ENCODE results near the gene DPEP3.
A peak's percentile ranks its signal among the peaks of the same experiment; 100 is the strongest.
"Not testable (repeated sequence)": the region's sequence is repeated elsewhere in the genome, so short reads cannot be mapped to it uniquely, and the experiment has no call there.

DPEP3 gene

DNA sequence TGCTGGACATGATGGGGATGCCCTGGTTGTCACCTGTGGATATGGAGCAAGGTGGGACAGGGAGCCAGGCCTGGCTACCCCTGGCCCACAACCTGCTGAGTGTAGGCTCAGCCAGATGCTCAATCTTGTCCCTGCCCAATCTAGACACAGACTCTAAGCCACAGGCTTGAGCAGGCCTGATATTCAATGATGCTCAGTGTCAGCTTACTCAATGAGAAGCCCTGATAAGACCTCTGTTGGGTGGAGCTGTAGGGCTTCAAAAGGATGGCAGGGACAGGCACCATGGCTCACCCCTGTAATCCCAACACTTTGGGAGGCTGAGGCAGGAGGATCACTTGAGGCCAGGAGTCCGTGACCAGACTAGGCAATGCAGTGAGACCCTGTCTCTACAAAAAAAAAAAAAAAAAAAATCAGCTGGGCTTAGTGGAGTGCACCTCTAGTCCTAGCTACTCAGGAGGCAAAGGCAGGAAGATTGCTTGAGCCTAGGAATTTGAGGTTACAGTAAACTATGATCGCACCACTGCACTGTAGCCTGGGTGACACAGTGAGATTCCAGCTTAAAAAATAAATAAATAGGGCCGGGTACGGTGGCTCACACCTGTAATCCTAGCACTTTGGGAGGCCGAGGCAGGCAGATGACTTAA lies 39.7 kb downstream of the DPEP3 start:
- TF ChIP-seq, protein P1, sequence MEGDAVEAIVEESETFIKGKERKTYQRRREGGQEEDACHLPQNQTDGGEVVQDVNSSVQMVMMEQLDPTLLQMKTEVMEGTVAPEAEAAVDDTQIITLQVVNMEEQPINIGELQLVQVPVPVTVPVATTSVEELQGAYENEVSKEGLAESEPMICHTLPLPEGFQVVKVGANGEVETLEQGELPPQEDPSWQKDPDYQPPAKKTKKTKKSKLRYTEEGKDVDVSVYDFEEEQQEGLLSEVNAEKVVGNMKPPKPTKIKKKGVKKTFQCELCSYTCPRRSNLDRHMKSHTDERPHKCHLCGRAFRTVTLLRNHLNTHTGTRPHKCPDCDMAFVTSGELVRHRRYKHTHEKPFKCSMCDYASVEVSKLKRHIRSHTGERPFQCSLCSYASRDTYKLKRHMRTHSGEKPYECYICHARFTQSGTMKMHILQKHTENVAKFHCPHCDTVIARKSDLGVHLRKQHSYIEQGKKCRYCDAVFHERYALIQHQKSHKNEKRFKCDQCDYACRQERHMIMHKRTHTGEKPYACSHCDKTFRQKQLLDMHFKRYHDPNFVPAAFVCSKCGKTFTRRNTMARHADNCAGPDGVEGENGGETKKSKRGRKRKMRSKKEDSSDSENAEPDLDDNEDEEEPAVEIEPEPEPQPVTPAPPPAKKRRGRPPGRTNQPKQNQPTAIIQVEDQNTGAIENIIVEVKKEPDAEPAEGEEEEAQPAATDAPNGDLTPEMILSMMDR (IDR thresholded peaks at IDR 0.05; ENCODE audit: borderline replicate concordance, control extremely low read depth, extremely low read depth, insufficient read depth, missing control alignments) = no peak
- DNase-seq (ENCODE audit: low spot score) = no peak
- in situ Hi-C loops (cut with MboI; ENCODE audit: low sequenced_read_pairs, unreplicated experiment) = no loop called here

DNA sequence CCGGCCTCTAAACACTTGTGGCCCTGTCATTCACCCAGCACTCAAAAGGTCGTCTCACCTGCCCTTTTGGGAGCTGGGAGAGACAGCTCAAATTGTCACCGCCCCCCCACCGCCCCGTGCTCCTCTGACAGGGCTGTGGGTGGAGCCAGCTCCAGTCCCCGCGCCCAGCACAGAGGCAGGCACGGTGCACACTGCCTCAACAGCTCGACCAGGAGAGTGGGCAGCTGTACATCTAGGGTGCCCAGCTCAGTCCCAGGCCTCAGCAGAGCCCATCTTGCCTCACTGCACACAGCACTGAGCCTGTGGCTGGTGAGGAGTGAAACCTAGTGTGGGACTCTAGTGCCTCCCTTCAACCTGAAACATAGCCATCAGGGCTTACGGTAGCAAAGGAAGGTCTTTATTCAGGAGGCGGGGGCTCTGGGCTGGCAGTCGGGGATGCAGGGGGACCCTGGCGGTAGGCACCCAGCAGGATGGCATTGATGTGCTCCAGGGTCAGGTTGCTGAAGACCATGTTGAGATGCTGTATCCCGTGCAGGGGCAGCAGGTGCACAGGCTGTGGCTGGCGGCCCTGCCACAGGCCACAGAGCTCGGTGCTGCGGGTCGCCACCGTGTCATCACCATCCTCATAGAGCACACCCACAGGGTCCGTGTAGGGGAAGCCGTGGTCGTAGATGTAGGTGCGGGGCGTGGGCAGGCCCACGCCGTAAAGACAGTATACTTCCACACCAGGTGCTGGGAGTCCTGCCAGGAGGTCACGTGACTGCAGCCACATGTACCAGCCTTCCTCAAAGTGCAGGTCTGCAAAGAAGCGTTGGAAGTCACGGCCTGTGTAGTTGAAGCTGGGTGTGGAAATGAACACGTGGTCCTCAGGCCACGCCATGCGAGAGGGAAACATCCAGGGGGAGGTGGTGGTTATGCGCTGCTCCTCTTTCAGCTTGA lies 40.5 kb downstream of the DPEP3 start:
- TF ChIP-seq, protein P1 (IDR thresholded peaks at IDR 0.05; ENCODE audit: borderline replicate concordance, control extremely low read depth, extremely low read depth, insufficient read depth, missing control alignments) = no peak
- no peak for DNase-seq (ENCODE audit: low spot score)
- in situ Hi-C loops (cut with MboI; ENCODE audit: low sequenced_read_pairs, unreplicated experiment) = no loop called here

DNA sequence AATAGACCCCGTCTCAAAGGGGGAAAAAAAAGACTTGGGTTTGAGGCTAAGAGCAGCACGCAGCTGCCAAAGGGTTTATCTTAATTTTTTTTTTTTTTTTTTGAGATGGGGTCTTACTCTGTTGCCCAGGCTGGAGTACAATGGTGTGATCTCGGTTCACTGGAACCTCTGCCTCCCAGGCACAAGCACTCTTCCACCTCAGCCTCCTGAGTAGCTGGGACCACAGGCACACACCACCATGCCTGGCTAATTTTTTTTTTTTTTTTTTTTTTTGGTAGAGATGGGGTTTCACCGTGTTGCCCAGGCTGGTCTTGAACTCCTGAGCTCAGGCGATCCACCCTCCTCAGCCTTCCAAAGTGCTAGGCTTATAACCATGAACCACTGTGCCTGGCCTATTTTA lies 42.6 kb downstream of the DPEP3 start:
- DNase-seq (ENCODE audit: low spot score); in situ Hi-C loops (cut with MboI; ENCODE audit: low sequenced_read_pairs, unreplicated experiment): not testable (repeated sequence)

DNA sequence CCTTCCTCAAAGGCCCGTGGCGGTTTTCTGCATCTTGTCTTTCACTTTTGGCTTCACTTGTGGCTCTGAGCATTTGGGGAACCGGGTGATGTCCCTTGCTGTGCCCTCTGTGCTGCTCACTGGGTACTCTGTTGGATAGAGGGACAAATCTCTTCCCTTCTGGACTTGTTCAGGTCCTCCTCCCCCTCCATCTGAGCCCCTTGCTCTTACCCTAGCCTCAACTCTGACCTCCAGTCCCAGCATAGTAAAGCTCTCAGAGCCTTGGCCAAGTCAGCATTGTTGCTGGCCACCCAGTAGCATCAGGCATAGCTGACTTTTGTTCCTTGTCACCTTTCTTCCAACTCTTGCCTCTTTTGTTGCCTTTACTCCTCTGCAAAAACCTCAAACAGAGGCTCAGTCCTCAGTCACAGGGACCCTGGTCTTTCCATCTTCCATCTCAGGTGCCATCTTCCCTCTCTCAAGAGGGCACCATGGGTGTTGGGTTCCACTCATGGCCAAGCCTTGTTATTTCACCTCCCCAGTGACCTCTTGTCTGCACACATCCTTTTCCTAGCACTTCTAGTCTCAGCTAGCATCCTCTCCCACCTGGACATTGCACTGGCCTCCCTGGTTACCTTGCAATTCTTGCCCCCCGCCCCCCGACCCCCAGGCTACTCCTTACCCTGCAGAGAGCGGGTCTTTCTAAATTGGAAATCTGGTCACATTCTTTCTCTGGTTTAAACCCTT lies 43.3 kb downstream of the DPEP3 start:
- in situ Hi-C loops (cut with MboI; ENCODE audit: low sequenced_read_pairs, unreplicated experiment) = no loop called here
- DNase-seq (ENCODE audit: low spot score) = peak; percentile 91
- TF ChIP-seq, protein P1 (IDR thresholded peaks at IDR 0.05; ENCODE audit: borderline replicate concordance, control extremely low read depth, extremely low read depth, insufficient read depth, missing control alignments) = no peak

DNA sequence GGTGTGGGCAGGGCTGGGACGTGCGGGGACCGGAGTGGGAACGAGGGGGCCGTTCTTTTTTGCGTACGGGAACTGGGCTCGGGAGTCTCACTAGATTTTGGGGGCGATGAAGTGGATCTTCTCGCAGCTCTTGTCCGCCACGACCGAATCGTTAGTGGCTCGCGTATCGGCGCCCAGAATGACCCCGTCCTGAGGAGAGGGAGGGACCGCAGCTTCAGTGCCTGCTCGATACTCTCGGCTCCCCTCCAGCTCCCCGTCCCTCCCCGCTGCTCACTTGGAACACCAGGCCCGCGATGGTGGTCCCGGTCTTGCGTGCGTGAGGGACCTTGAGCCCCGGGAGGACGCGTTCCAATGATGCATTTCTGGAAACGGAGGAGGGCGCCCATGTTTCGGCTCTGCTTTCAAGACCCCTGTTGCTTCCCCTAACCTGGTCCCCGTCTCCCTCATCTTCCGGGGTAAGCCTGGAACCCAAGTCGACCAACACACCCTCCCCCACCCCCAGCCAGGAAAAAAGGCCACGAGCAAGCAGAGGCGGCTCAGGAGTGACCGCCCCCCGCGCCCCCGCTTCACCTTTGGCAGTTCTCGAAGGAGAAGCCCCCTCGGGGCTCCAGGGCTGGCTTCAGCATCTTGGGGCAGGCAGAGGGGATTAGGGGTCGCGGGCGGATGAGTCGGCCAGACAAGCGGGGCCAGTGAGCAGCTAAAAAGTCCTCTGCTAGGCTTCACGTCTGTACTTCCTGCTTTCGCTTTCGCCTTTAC lies 44.0 kb downstream of the DPEP3 start, which contains the start of gene PSMB10:
Gene PSMB10 (minus strand): TSS at position 727 of the 756 bp plus-strand sequence. CDS start 101 bp downstream, at position 626.
- DNase-seq (ENCODE audit: low spot score) = peak; percentile 70
- in situ Hi-C loops (cut with MboI; ENCODE audit: low sequenced_read_pairs, unreplicated experiment) = no loop called here
- TF ChIP-seq, protein P1 (IDR thresholded peaks at IDR 0.05; ENCODE audit: borderline replicate concordance, control extremely low read depth, extremely low read depth, insufficient read depth, missing control alignments) = no peak

DNA sequence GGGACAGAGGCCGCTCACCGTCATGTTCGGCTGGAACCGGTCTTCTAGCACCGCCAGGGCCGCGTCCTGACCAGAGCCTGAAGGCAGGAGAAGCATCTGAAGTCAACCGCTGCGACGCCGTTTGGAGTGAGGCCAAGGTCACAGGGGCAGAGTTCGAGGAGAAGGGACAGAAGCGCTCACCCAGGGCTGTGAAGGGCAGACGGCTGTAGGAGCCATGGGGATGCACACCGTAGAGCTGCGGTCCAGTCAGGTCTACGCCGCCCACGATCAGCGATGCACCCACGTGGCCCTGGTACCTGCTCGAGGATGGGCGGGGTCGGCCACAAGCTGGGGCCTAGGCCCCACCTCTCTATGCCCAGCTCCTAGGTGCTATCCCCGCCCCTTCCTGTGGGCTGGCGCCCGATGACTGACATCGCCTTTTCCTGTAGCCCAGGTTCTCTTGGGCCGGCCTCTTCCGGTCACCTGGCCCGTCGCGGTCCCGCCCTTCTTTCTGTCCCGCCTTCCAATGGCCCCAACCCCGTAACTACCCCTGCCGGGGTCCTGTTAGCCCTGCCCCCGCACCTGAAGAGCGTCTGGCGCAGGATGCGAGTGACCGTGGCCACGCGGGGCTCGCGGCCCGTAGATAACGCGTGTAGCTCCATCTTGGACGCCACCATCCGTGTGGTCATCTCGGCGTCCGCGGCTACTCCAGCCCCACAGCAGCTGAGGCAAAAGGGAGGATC lies 44.7 kb downstream of the DPEP3 start:
- in situ Hi-C loops (cut with MboI; ENCODE audit: low sequenced_read_pairs, unreplicated experiment) = no loop called here
- TF ChIP-seq, protein P1 (IDR thresholded peaks at IDR 0.05; ENCODE audit: borderline replicate concordance, control extremely low read depth, extremely low read depth, insufficient read depth, missing control alignments) = no peak
- DNase-seq (ENCODE audit: low spot score) = peak; percentile 99

Data from GM13976 (cell line).